ENCODE results near the gene PRPF40A. TPM values are rescaled to one million over a fixed set of nuclear protein-coding genes. Genes with fewer than 3 reads are reported as not detected.

Gene PRPF40A
- total and polyA plus RNA-seq, 9 of the 15 experiments (the other 6 are each of a cell fraction or from before 2014, with no cell fraction given): 168 to 304 (median 264) TPM

DNA sequence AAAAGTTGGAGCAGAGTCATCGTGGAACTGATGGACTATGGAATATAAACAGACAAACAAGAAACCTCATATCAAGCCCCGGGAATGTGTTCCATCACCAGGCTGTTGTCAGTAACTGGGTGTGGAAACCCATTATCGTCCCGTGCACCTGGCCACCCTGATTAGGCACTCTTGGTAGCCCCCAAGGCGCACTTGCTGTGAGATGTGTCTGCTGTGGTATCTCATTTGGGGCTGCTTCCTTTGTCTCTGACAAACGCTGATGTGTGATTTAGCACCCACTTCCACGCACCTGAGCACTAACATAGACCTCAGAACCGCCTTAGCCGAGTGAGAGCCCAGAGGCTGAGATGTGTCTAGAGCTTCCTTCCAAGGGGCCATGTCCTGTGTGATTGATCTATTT is 96.3 kb downstream of the PRPF40A start (continued):
- TF ChIP-seq, protein P1, sequence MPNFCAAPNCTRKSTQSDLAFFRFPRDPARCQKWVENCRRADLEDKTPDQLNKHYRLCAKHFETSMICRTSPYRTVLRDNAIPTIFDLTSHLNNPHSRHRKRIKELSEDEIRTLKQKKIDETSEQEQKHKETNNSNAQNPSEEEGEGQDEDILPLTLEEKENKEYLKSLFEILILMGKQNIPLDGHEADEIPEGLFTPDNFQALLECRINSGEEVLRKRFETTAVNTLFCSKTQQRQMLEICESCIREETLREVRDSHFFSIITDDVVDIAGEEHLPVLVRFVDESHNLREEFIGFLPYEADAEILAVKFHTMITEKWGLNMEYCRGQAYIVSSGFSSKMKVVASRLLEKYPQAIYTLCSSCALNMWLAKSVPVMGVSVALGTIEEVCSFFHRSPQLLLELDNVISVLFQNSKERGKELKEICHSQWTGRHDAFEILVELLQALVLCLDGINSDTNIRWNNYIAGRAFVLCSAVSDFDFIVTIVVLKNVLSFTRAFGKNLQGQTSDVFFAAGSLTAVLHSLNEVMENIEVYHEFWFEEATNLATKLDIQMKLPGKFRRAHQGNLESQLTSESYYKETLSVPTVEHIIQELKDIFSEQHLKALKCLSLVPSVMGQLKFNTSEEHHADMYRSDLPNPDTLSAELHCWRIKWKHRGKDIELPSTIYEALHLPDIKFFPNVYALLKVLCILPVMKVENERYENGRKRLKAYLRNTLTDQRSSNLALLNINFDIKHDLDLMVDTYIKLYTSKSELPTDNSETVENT (CRISPR knock-in tag; IDR thresholded peaks at IDR 0.05): no peak
- TF ChIP-seq, protein P2, sequence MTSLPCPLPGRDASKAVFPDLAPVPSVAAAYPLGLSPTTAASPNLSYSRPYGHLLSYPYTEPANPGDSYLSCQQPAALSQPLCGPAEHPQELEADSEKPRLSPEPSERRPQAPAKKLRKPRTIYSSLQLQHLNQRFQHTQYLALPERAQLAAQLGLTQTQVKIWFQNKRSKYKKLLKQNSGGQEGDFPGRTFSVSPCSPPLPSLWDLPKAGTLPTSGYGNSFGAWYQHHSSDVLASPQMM (CRISPR knock-in tag; IDR thresholded peaks at IDR 0.05): no peak
- peak; percentile 87 for TF ChIP-seq ARID1B (IDR thresholded peaks at IDR 0.05)
- no peak for TF ChIP-seq CHD1 (IDR thresholded peaks at IDR 0.05; ENCODE audit: low read length)
- peak; percentile 62 for TF ChIP-seq SOX6 (IDR thresholded peaks at IDR 0.05)
- TF ChIP-seq TAL1 (IDR thresholded peaks at IDR 0.05): peak; percentile 85
- TF ChIP-seq SREBF2 (CRISPR knock-in tag; IDR thresholded peaks at IDR 0.05): no peak
- no peak for TF ChIP-seq ELF4 (CRISPR knock-in tag; IDR thresholded peaks at IDR 0.05)
- TF ChIP-seq NFE2 (IDR thresholded peaks at IDR 0.05; ENCODE audit: low read depth): peak; percentile 42; the same call in 1 of the 2 replicates
- TF ChIP-seq CSDE1 (IDR thresholded peaks at IDR 0.05): no peak
- TF ChIP-seq, protein P3, sequence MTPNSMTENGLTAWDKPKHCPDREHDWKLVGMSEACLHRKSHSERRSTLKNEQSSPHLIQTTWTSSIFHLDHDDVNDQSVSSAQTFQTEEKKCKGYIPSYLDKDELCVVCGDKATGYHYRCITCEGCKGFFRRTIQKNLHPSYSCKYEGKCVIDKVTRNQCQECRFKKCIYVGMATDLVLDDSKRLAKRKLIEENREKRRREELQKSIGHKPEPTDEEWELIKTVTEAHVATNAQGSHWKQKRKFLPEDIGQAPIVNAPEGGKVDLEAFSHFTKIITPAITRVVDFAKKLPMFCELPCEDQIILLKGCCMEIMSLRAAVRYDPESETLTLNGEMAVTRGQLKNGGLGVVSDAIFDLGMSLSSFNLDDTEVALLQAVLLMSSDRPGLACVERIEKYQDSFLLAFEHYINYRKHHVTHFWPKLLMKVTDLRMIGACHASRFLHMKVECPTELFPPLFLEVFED (CRISPR knock-in tag; conservative IDR thresholded peaks at IDR 0.05): no peak
- TF ChIP-seq ADNP (tag; IDR thresholded peaks at IDR 0.05): no peak
- TF ChIP-seq CBFA2T3 (IDR thresholded peaks at IDR 0.05): peak; percentile 88
- no peak for TF ChIP-seq CEBPB (tag; IDR thresholded peaks at IDR 0.05)
- TF ChIP-seq FOSL1 (tag; conservative IDR thresholded peaks at IDR 0.05): 0 out of 2 replicates have a peak, but pooled peaks have one; percentile 35
- TF ChIP-seq, protein P4, sequence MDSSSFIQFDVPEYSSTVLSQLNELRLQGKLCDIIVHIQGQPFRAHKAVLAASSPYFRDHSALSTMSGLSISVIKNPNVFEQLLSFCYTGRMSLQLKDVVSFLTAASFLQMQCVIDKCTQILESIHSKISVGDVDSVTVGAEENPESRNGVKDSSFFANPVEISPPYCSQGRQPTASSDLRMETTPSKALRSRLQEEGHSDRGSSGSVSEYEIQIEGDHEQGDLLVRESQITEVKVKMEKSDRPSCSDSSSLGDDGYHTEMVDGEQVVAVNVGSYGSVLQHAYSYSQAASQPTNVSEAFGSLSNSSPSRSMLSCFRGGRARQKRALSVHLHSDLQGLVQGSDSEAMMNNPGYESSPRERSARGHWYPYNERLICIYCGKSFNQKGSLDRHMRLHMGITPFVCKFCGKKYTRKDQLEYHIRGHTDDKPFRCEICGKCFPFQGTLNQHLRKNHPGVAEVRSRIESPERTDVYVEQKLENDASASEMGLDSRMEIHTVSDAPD (CRISPR knock-in tag; IDR thresholded peaks at IDR 0.05): no peak
- TF ChIP-seq RBM34 (IDR thresholded peaks at IDR 0.05; ENCODE audit: borderline replicate concordance, insufficient read depth, low read length): no peak
- TF ChIP-seq, protein P5, sequence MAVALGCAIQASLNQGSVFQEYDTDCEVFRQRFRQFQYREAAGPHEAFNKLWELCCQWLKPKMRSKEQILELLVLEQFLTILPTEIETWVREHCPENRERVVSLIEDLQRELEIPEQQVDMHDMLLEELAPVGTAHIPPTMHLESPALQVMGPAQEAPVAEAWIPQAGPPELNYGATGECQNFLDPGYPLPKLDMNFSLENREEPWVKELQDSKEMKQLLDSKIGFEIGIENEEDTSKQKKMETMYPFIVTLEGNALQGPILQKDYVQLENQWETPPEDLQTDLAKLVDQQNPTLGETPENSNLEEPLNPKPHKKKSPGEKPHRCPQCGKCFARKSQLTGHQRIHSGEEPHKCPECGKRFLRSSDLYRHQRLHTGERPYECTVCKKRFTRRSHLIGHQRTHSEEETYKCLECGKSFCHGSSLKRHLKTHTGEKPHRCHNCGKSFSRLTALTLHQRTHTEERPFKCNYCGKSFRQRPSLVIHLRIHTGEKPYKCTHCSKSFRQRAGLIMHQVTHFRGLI (CRISPR knock-in tag; IDR thresholded peaks at IDR 0.05): no peak
- TF ChIP-seq, protein P6, sequence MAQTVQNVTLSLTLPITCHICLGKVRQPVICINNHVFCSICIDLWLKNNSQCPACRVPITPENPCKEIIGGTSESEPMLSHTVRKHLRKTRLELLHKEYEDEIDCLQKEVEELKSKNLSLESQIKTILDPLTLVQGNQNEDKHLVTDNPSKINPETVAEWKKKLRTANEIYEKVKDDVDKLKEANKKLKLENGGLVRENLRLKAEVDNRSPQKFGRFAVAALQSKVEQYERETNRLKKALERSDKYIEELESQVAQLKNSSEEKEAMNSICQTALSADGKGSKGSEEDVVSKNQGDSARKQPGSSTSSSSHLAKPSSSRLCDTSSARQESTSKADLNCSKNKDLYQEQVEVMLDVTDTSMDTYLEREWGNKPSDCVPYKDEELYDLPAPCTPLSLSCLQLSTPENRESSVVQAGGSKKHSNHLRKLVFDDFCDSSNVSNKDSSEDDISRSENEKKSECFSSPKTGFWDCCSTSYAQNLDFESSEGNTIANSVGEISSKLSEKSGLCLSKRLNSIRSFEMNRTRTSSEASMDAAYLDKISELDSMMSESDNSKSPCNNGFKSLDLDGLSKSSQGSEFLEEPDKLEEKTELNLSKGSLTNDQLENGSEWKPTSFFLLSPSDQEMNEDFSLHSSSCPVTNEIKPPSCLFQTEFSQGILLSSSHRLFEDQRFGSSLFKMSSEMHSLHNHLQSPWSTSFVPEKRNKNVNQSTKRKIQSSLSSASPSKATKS (CRISPR knock-in tag; IDR thresholded peaks at IDR 0.05): no peak
- no peak for TF ChIP-seq ESRRA (IDR thresholded peaks at IDR 0.05; ENCODE audit: borderline replicate concordance, low read depth)
- TF ChIP-seq MTA2 (IDR thresholded peaks at IDR 0.05; ENCODE audit: low read depth): peak; percentile 47; the same call in 1 of the 2 replicates
- TF ChIP-seq PTRF (tag; IDR thresholded peaks at IDR 0.05): no peak
